ENCODE results near the gene LUC7L. TPM values are rescaled to one million over a fixed set of nuclear protein-coding genes. Genes with fewer than 3 reads are reported as not detected.

Gene LUC7L
- total RNA-seq, 1 donor from 2014 or later: 203 TPM

DNA sequence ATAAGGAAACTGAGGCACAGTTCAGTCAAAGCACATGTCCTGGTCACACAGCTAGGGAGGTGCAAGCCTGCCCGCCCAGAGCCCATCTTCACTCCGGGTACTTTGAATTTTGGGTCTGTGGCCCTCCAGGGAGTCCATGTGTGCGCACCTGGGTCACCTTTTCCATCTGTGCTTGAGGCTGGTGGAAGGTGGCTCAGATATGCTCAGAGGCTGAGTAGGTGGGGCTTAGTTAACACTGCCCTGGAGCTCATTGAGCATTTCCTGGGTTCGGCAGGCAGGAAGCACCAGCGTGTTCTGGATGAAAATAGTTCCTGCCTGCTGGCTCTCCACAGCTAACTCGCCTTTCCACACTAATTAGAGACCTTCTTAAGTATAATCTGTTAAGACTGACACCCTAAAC lies 24.6 kb upstream of the LUC7L start:
- Mint-ChIP-seq H3K36me3 (peaks cover 29% of the 10 kb centered on the region), H3K4me3 (no peak overlapping the region), H3K4me1 (peaks cover 8% of the 10 kb centered on the region), H3K27ac (no peak overlapping the region), H3K9me3 (no peaks in the 10 kb centered on the region), H3K27me3 (ENCODE audit: low read depth) (no peaks in the 10 kb centered on the region)
- DNase-seq (ENCODE audit: low spot score in 2 of 2, unreplicated experiment in 2 of 2): no peak
- TF ChIP-seq, protein P1, sequence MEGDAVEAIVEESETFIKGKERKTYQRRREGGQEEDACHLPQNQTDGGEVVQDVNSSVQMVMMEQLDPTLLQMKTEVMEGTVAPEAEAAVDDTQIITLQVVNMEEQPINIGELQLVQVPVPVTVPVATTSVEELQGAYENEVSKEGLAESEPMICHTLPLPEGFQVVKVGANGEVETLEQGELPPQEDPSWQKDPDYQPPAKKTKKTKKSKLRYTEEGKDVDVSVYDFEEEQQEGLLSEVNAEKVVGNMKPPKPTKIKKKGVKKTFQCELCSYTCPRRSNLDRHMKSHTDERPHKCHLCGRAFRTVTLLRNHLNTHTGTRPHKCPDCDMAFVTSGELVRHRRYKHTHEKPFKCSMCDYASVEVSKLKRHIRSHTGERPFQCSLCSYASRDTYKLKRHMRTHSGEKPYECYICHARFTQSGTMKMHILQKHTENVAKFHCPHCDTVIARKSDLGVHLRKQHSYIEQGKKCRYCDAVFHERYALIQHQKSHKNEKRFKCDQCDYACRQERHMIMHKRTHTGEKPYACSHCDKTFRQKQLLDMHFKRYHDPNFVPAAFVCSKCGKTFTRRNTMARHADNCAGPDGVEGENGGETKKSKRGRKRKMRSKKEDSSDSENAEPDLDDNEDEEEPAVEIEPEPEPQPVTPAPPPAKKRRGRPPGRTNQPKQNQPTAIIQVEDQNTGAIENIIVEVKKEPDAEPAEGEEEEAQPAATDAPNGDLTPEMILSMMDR (IDR thresholded peaks at IDR 0.05; ENCODE audit: unreplicated experiment): no peak

DNA sequence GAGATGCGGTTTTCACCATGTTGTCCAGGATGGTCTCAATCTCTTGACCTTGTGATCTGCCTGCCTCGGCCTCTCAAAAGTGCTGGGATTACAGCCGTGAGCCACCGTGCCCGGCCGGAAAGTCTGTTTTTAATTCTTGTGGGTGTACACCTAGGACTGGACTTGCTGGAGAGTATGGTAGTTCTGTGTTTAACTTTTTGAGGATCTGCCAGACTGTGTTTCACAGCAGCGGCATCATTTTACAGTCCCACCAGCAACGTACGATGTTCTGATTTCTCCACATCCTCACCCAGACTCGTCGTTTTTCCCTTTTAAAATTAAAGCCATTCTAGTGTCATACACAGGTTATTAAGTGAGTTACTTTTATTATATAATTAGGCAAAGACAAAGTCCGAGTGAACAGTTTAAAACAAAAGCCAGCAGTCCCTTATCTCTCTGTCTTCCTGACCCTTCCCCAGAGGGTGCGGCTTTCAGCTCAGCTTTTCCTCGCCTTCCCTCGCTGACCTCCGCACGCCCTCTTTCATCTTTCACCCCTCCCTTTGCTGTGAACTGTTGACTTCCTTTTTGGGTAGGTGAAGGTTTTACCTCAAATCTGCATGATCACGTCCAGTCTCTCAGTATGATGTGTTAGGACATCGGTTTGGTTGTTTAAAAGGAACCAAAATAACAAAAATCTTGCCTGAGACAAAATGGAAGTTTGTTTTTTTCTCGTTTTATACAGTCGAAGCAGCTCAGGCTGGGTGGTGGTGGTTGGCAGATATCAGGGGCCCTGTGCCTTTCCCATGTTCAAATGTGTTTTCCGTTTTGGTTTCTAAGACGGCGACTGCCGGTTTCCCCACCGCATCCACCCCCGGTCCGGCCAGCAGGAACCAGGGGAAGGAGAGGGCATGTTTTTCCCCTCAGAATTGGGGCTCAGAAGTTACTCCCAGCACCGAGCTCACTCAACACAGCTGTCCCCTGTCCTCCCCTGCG lies 23.4 kb upstream of the LUC7L start:
- Mint-ChIP-seq H3K27ac (peak overlapping the region; percentile 94), H3K4me1 (peaks cover 8% of the 10 kb centered on the region), H3K9me3 (no peaks in the 10 kb centered on the region), H3K36me3 (peaks cover 28% of the 10 kb centered on the region), H3K4me3 (peak overlapping the region; percentile 36), H3K27me3 (ENCODE audit: low read depth) (no peaks in the 10 kb centered on the region)
- TF ChIP-seq, protein P1 (IDR thresholded peaks at IDR 0.05; ENCODE audit: unreplicated experiment): no peak
- DNase-seq (ENCODE audit: low spot score in 2 of 2, unreplicated experiment in 2 of 2): no peak

DNA sequence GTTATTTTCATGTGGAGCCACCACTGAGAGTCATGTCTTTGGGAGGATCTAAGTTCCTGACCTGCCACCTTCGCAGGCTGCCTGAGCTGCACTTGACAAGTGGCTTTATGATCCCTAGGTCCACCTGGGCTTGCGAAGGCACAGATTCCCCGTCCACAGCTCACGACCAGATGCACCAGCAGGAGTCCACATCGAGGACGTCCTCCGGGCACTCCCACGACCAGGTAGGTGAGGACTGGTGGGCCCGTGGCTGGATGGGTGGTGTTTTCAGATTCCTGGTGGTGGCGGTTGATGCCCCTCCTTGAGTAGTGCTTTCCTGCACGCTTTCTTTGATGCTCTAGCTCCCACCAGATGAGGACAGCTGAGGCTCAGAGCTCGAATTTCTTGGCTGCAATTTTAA lies 20.2 kb upstream of the LUC7L start:
- peaks cover 8% of the 10 kb centered on the region for H3K4me1 Mint-ChIP-seq
- H3K36me3 Mint-ChIP-seq: peaks cover 13% of the 10 kb centered on the region
- H3K27me3 Mint-ChIP-seq (ENCODE audit: low read depth): no peaks in the 10 kb centered on the region
- no peak overlapping the region for H3K4me3 Mint-ChIP-seq
- no peaks in the 10 kb centered on the region for H3K9me3 Mint-ChIP-seq
- TF ChIP-seq, protein P1 (IDR thresholded peaks at IDR 0.05; ENCODE audit: unreplicated experiment): no peak
- no peak for DNase-seq (ENCODE audit: low spot score in 2 of 2, unreplicated experiment in 2 of 2)
- H3K27ac Mint-ChIP-seq: no peak overlapping the region

DNA sequence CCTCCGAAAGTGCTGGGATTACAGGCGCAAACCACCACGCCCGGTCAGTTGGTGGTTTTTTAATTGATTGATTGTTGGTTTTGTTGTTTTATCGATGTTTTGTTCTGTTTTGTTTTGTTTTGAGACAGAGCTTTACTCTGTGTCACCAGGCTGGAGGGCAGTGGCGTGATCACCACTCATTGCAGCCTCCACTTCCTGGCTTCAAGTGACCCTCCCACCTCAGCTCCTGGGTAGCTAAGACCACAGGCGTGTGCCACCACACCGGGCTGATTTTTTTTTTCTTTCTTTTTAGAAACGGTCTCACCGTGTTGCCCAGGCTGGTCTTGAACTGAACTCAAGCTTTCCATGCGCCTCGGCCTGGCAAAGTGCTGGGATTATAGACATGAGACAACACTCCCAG lies 17.8 kb upstream of the LUC7L start:
- no peak for DNase-seq (ENCODE audit: low spot score in 2 of 2, unreplicated experiment in 2 of 2)
- Mint-ChIP-seq H3K4me1 (no peaks in the 10 kb centered on the region), H3K27me3 (ENCODE audit: low read depth) (no peaks in the 10 kb centered on the region), H3K9me3 (no peaks in the 10 kb centered on the region), H3K27ac (no peak overlapping the region), H3K4me3 (no peak overlapping the region), H3K36me3 (peaks cover 12% of the 10 kb centered on the region)
- TF ChIP-seq, protein P1 (IDR thresholded peaks at IDR 0.05; ENCODE audit: unreplicated experiment): no peak

DNA sequence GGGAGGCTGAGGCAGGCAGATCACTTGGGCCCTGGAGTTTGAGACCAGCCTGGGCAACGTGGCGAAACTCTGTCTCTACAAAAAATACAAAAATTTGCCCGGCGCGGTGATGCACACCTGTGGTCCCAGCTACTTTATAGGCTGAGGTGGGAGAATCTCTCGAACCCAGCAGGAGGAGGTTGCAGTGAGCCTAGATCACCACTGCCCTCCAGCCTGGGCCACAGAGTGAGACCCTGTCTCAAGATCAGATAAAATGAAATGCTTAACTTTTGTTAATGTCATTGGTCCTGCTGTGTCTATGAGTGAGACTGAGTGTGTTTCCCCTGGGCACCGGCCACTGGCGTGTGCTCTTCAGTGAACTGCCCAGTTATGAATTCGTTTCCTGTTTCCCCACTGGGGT lies 15.9 kb upstream of the LUC7L start:
- Mint-ChIP-seq H3K27me3 (ENCODE audit: low read depth) (no peaks in the 10 kb centered on the region), H3K4me3 (no peak overlapping the region), H3K4me1 (no peaks in the 10 kb centered on the region), H3K36me3 (peaks cover 5% of the 10 kb centered on the region), H3K9me3 (no peaks in the 10 kb centered on the region), H3K27ac (peak overlapping the region; percentile 61)
- no peak for DNase-seq (ENCODE audit: low spot score in 2 of 2, unreplicated experiment in 2 of 2)
- TF ChIP-seq, protein P1 (IDR thresholded peaks at IDR 0.05; ENCODE audit: unreplicated experiment): no peak

All from mesothelial cell of epicardium (in vitro differentiated cells).